Measurements from ENCODE around the gene UGP2.
A peak's percentile ranks its signal among the peaks of the same experiment; 100 is the strongest.
"Not testable (repeated sequence)": the region's sequence is repeated elsewhere in the genome, so short reads cannot be mapped to it uniquely, and the experiment has no call there.

UGP2 gene

GRCh38 chr2:63840081-63840784, 1.5 kb upstream of the UGP2 start:
- peak; percentile 25 for DNase-seq (ENCODE audit: low spot score)

GRCh38 chr2:63840785-63841253, 877 bp upstream of the UGP2 start:
- DNase-seq (ENCODE audit: low spot score), result peak; percentile 84

- DNase-seq (ENCODE audit: low spot score), result no peak
Observed at GRCh38 chr2:63842149-63843061, 709 bp downstream of the UGP2 start.

GRCh38 chr2:63843093-63843492, 1.4 kb downstream of the UGP2 start:
- DNase-seq (ENCODE audit: low spot score), result no peak

- DNase-seq (ENCODE audit: low spot score), result no peak
Observed at GRCh38 chr2:63843791-63844190, 2.1 kb downstream of the UGP2 start.

GRCh38 chr2:63844616-63845015, 2.9 kb downstream of the UGP2 start:
- DNase-seq (ENCODE audit: low spot score), result no peak

- DNase-seq (ENCODE audit: low spot score), result no peak
Observed at GRCh38 chr2:63845866-63846265, 4.2 kb downstream of the UGP2 start.

GRCh38 chr2:63846487-63846886, 4.8 kb downstream of the UGP2 start:
- no peak for DNase-seq (ENCODE audit: low spot score)

- not testable (repeated sequence) for DNase-seq (ENCODE audit: low spot score)
Observed at GRCh38 chr2:63847571-63847970, 5.9 kb downstream of the UGP2 start.

- no peak for DNase-seq (ENCODE audit: low spot score)
Observed at GRCh38 chr2:63849381-63850203, 7.9 kb downstream of the UGP2 start.

- DNase-seq (ENCODE audit: low spot score), result no peak
Observed at GRCh38 chr2:63850204-63850571, 8.5 kb downstream of the UGP2 start.

- DNase-seq (ENCODE audit: low spot score), result no peak
Observed at GRCh38 chr2:63850649-63851048, 9.0 kb downstream of the UGP2 start.

GRCh38 chr2:63851691-63852311, 10.1 kb downstream of the UGP2 start:
- DNase-seq (ENCODE audit: low spot score), result no peak

GRCh38 chr2:63853527-63854310, 12.0 kb downstream of the UGP2 start:
- DNase-seq (ENCODE audit: low spot score), result no peak

- no peak for DNase-seq (ENCODE audit: low spot score)
Observed at GRCh38 chr2:63855418-63856302, 14.0 kb downstream of the UGP2 start.

GRCh38 chr2:63856303-63856603, 14.6 kb downstream of the UGP2 start:
- DNase-seq (ENCODE audit: low spot score), result no peak

- DNase-seq (ENCODE audit: low spot score), result no peak
Observed at GRCh38 chr2:63858291-63858690, 16.6 kb downstream of the UGP2 start.

- no peak for DNase-seq (ENCODE audit: low spot score)
Observed at GRCh38 chr2:63861220-63861822, 19.6 kb downstream of the UGP2 start.

- no peak for DNase-seq (ENCODE audit: low spot score)
Observed at GRCh38 chr2:63862806-63863205, 21.1 kb downstream of the UGP2 start.

GRCh38 chr2:63863707-63864106, 22.0 kb downstream of the UGP2 start:
- no peak for DNase-seq (ENCODE audit: low spot score)

Measured in HuH-7.5 (cell line).